Panc1 (cell line): ENCODE results near the gene ANK3.

Experiments used
- CTCF ChIP-seq: fragments of 450-650 bp; IDR thresholded peaks from 2 replicates; pipeline ENCODE4 v1.5.1; 2017; ENCODE audit warnings: mild to moderate bottlenecking
- POLR2AphosphoS5 ChIP-seq: IDR thresholded peaks from 2 replicates; pipeline ENCODE4 v1.6.1; 2012; ENCODE audit warnings: mild to moderate bottlenecking, low read depth, low read length, moderate library complexity

GRCh38 chr10:60194421-60194820 lies 195.3 kb downstream of the ANK3 start:
- TF ChIP-seq CTCF (no peak), POLR2AphosphoS5 (no peak)
